ENCODE measurements around the gene CCL5.

DNA sequence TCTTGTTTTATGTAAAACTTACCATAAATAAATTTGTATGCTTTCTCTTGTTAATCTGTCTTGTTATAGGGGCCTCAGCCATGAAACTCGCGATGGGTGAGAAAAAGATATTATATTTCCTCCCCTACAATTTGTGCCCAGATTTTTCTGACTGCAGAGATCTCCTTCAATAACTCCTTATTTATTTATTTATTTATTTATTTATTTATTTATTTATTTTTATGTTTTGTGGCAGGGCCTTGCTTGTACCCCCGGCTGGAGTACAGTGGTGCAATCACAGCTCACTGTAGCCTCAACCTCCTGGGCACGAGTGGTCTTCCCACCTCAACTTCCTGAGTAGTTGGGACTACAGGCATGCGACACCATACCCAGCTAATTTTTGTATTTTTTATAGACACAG lies 23.3 kb upstream of the CCL5 start:
- no peak for TF ChIP-seq EZH2phosphoT487 (IDR thresholded peaks at IDR 0.05; ENCODE audit: insufficient read depth, low read depth)
- no peak for TF ChIP-seq EZH2 (IDR thresholded peaks at IDR 0.05; ENCODE audit: insufficient read depth, poor library complexity, severe bottlenecking)

All from GM23248 (cell line).